HTR-8/SVneo (cell line): ENCODE results near the gene MMADHC.

ENCODE experiments used
- DNase-seq: peaks from one replicate; pipeline ENCODE4 v3.0.0; 2011; ENCODE audit warnings: low spot score, mixed read lengths; ENCODE audit not compliant: insufficient read length
- FAIRE-seq: peaks from 2 replicates; lab custom pipeline; 2011; peaks lifted over from hg19 to GRCh38; lab: Jason Lieb, UNC

The MMADHC gene

DNA sequence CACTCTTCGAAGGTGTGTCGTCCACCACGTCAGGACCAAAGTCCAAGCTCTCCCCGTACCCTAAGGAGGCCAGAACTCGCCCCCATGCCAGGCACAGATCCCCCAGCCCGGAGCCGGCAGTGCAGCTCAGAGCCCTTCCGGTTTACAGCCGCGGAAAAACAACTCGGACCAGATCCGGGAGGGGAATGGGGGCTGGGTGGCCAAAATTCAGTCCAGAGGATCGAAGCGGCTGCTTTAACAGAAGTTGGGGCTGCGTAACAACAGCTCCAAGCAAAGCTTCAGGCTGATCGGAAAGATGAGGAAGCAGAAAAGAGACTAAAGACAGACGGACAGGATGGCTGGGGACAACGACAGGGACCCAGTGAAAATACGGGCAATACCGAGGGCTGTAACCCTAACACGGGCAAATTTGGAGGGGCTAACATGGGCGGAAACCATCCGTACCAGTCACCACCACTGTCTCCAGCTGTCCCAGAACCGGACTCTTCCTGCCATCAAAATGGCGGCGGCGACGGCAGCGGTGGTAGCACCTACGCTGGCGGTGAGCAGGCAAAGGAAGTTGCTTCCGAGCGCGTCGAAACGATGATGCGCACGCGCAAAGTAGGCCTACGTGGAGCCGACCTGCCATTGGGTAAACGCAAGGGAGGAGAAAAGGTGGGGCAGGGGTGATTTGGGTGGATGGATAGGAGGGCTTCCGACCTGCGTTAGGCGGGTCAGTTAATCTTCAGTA lies at the start of gene MMADHC:
MMADHC (minus strand) TSS at position 556 of the 730 bp plus-strand sequence. CDS start 678 bp downstream, outside the sequence.
- peak; percentile 88 for DNase-seq
- peak; percentile 95 for FAIRE-seq

DNA sequence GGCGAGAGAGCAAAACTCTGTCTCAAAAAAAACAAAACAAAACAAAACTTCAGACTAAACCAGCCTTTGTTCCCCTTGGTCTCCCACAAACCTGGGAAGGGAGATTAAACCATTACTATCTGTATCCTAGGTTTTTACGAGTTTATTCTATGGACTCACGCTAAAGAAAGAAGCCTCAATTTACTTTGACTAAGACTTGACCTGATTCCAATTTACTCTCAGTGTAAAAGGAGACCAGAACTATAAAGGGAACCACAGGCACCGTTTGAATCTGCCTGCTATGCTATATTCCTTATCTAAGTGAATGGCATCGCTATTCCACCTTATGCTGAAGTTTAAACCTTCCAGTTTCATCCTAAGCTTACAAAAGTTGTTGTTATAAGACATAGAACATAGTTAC lies 46.5 kb upstream of the MMADHC start:
- DNase-seq: no peak
- no peak for FAIRE-seq

DNA sequence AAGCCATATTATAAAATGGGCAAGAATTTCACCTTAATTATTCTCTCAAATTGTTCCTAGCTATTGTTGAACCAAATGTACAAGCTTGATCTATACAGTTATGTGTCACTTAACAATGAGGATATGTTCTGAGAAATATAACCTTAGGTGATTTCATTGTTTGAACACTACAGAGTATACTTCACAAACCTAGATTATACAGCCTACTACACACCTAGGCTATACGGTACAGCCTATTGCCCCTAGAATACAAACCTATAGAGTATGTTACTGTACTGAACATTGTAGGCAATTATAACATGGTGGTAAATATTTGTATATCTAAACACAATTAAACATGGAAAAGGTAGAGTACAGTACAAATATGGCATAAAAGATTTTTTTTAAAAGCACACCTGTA lies 42.9 kb upstream of the MMADHC start:
- no peak for DNase-seq
- FAIRE-seq: no peak

DNA sequence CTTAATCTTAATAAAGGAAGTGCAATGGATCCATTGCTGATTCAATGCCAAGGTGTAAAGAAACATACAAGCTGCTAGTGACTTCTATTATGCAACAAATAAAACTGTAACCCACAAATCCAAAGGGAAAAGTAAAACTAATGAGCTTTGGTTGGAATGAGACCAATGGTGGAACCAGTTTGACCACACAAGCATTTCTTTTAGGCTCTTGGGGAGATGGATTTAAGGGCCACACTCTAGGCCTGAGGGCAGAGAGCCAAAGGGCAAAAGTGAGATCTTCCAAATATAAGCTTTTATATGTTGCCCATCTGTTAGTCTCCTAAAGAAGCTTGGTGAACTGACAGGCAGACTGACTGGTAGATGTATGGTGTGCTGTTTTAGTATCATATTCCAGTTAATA lies 41.5 kb upstream of the MMADHC start:
- no peak for DNase-seq
- no peak for FAIRE-seq

DNA sequence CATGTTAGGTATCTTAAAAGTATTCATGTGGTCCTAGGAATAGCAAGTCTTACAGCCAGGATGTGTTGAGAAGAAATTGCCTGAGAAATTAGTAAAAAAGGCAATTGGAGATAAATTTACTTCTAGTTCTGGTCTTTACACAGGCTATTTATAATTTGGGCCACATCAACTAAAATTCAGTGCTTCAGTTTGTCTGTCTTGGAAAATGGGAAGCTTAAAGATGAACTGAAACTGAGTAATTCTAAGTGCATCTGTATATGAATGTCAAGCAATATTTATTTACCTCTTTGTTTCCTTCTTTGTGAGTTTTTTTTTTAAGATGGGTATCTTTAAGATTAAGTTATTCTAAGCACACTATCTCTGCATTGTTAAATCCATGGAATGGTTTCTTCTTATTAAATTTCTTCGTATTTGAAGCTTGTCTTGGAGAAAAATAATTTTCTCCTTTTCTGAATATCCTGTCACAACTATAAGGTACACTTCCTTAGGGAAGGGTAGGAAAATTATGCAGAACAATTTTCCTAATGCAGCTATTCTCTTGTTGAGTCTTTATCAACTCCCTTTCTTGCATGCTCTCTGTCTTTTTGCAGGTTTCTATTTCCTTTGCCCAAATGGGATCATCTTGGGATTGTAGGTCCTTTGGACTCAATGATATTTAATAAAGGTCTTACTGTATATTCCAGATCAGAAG lies 39.7 kb upstream of the MMADHC start:
- DNase-seq (no peak), FAIRE-seq (no peak)

DNA sequence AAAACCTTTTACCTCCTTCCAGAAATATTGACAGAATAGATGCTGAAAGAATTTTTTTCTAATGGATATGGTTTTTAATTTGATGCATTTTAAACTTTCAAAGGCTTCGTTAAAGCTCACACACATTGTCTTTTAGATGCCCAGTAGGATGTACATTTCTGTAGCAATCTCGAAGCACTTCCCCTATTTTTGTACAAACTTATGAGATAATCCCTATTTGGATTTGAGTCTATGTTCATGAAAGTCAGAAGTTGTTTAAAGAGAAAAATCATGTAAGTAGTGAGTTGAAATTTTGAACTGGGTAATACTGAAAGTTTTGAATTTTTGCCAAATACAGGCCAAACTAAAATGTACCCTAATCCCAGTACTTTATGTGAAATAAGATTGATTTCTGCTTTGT lies 38.1 kb upstream of the MMADHC start:
- DNase-seq (no peak), FAIRE-seq (no peak)

DNA sequence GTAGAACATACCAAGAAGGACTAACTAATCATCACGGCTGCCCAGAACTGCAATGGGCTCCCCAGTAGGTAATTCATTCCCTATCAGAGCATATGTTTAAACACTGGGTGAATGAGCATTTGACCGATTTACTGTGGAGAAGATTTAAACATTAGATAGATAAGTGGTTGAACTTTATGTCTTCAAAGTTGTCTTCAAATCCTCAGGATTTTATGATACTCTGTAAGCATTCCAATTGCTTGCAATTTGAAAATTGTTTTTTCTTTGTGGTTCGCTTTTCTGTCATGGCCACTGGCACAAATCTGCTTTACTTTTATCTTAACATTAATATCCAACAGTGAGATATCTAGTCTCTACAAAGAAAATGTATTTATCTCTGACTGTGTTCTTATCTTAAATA lies 37.7 kb upstream of the MMADHC start:
- no peak for DNase-seq
- FAIRE-seq: no peak

DNA sequence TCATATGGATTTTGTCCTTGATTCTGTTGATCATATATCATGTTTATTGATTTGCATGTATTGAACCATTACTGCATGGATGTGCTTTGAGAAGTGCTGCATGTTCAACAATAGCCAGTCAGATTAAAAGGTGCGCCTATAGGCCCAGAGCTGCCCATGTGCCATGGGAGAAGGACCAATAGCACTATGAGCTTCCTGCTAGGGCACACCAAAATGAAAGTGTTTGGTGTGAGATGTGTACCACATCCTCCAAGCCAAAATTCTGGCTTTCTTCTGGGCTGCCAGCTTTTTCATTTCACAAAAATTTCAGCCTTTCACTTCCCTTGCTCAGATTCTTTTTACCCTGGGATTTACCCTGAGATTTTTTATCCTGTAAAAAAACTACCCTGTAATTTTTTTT lies 34.8 kb upstream of the MMADHC start:
- DNase-seq (no peak), FAIRE-seq (no peak)

DNA sequence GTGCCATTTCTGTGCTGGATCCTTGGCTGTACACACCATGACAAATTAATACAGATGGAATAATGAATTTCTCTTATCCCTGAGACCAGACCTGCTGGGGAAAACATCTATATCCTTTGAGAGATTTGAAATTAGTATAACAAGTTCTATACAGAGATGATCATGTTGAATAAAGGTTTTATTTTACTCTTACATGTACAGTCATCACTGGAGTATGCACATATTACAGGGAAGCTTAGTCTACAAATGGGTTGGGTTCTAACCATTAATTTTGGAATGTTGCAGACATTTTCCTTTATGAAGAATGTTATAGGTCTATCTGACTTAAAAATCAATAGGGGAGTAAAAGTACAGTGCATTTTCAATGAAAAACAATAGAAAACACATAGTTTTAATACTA lies 29.9 kb upstream of the MMADHC start:
- DNase-seq (no peak), FAIRE-seq (no peak)

DNA sequence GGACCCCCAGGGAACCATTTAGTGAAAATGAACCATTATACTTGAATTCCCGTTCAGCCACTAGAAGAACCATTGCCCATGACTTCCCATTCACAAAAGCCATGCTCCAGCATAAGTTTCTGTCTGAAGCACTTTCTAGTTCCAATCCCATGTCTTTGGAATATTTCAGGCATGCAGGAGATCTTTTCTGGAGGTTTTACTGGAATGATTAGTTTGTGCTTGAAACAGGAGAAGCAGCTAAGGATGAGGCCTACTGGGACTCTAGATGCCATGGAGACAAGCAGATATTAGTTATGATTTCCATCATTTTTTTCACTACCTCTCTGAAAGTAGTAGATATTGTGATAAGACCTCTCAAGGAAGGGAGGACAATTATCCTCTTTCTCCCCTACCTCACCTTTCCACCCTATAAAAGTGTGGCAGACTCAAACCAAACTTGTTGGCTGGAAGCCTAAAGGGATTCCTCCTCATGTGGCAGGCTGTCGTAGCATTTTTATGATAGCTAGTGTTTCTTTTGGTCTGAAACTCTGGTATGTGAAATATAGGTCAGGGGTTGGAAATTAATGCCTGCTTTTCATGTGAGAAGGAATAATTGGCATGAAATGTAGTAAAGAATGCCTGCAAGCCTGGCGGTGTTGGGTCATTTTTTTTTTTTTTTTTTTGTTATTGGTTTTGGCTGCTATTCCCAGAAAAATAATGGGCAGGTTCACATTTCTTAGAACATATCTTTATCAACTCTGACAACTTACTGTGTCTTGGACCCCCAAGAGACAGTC lies 29.3 kb upstream of the MMADHC start:
- no peak for DNase-seq
- no peak for FAIRE-seq

DNA sequence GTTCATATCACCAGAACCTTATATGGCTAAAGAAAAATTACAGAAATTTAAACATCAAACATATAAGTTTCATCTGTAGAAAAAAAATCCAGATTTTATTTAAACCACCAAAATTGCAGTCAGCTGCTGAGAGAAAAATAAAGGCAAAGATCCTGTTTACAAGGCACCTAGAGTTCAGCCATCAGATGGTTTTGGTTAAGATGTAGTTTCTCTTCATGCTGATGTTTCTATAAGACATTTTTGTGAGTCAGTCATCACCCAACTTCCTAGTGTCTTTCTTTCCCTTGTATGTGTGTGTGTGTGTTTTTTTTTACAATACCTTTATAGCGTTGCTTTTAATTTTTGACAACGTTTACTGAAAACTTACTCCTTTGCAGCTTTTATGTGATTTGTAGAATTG lies 26.1 kb upstream of the MMADHC start:
- no peak for DNase-seq
- no peak for FAIRE-seq

DNA sequence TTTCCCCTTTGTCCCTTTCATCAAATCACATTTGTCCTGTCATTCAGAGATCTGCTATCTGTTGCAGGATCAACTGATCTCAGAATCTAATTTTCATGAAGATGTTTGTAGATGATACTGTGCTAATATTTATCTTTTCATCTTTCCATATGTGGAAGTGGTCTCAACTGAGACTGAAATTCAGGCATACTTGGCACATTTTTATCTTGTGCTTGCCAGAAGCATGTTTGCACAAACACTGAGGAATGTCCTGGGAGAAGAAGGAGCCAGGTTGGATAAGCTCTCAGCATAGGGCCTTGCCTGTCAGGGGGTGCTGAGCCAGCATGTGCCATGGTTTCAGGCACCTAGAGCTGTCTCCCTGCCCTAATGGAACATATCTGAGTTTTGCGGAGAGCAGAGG lies 24.5 kb upstream of the MMADHC start:
- no peak for DNase-seq
- FAIRE-seq: no peak

DNA sequence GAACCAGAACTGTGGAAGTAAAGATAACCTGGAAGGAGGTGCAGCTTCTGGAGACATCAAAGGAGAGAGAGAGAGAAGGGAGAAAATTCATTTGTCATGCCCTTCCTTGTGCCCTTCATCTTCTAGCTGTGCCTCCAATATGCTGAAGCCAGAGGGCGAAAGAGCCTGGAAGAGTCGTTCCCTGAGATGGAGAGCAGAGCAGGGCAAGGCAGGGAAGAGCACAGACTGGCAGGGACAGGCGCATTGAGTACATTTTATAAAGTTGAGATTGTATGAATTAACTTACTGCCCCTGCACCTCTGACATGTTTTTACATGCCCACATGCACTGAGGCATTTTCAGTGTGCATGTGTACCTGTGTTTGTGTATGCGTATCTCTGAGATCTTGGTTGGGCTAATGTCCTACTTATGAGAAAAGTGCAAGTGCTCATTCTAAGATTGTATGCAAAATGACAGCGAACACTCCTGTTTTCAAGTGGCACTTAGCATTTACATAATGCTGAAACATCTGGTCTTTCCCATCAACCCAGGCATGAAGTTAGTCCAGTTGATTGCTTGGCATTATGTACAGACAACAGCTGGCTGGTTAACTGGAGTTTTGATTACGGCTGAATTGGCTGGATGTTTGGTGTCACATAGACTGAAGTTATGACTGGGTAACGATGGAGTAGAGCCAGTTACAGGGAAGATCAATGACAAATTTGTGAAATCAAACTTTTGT lies 23.7 kb upstream of the MMADHC start:
- no peak for DNase-seq
- FAIRE-seq: peak; percentile 28

DNA sequence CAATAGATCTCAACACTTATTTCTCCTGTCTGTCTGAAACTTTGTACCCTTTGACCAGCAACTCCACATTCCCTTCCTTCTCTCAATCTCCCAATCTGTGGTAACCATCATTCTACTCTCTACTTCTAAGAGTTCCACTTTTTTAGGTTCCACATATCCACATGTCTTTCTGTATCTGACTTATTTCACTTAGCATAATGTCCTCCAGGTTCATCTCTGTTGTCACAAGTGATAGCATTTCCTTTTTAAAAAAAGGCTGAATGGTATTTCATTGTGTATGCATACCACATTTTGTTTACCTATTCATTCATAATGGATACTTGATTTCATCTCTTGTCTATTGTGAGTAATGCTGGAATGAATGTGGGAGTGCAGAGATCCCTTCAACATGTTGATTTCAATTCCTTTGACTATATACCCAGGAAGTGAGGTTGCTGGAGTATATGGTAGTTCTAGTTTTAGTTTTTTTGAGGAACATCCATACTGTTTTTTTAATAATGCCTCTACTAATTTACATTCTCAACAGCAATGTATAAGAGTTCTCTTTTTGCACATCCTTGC lies 18.8 kb upstream of the MMADHC start:
- FAIRE-seq (no peak), DNase-seq (no peak)

DNA sequence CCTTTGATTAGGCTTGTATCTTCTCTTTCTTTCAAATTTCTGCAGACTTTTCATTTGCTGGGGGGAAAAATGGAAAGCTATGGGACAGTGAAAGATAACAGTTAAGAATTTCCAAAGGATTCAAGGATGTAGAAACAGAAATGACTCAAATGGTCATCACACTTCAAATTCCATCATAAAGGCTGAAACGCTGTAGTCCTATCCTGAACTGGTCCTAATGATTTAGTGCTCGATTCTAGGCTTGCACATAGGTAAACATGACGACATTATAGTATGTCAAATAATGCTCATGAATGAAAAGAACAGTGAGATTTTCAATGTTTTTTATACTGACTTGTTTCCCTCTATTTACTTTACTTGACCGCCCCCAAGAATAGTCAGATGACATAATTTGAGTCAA lies 15.7 kb upstream of the MMADHC start:
- FAIRE-seq (no peak), DNase-seq (no peak)

DNA sequence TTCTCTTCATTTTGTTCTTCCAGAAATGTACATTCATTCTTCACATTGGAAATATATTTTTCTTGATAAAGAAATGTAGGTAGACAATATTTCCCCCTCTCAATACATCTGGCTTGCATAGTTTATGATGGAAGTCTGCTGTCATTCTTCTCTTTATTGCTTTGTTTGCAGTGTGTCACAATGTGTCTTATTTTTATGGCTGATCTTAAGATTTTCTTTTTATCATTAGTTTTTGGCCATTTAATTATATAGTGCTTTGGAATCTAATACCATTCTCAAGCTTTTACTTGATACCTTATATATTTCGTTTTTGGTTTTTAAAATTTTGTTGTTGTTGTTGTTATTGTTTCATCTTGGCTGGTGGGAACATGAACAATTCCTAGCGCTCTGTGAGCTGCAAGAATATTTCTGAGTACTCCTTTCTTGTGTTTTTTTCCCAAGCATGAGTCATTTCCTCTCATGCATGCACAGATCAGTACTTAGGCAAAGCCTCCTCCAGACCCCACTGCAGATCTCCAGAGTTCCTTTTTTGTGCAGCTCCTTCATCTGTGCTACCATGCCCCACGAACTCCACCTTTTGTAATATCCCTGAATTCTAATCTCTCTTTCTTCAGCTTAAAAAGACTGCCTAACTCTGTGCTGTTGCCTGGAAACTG lies 13.7 kb upstream of the MMADHC start:
- no peak for FAIRE-seq
- DNase-seq: no peak

DNA sequence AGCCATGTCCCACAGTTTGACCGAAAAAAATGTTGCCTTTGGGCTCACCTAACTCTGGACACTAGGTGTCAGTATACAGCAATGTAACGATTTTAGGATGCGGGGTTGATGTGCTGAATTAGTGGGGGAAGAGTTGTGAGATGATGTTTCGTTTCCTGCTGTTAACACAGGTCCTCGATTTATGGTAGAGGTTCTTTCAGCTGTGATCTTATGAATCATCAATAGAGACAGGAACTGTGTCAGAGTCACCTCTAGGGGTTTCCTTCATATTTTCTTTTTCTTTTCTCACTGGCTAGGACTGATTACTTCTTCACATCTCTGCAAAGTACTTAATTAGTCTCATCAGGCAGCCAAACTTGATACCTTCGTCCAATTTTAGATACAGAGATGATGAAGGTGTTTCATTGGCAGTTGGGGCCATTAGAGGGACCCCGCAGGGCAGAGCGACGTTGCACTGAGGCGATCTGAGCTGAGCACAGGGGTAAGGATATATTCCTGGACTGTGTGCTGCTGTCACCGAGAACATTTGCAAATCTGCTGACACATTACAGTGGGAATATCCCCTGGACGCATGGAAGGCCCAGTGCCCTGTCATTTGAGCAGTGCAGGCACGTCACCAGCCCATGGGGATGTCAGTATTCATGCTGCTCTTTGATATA lies 10.2 kb upstream of the MMADHC start:
- FAIRE-seq (peak; percentile 89), DNase-seq (peak; percentile 80)

DNA sequence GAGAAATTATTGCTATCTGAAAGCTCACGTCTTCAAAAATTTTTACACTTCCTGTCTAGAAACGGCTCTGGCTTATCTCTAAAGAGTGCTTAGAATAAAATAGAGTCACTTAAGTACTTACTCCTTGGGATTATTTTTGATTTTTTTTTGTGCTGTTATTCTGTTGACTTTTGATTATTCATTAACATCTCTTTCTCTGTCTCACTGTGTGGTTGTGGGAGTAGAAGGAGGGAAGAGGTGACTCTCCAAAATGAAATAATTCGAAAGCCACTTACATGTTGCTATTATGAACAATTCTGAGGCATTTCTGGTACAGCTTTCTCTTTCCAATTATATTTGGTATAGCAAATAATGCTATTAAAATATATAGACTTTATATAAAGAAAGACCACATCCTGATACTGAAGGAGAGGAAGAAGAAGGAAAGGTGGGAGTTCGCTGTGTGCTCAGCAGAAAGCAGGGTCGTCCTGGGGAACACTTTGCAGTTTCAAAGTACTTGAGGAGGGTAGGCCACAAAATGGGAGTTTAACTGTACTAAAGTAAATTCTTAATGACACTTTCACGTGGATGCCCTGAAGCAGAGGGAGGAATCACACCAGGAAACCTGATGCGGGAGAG lies 9.6 kb upstream of the MMADHC start:
- no peak for DNase-seq
- FAIRE-seq: no peak

DNA sequence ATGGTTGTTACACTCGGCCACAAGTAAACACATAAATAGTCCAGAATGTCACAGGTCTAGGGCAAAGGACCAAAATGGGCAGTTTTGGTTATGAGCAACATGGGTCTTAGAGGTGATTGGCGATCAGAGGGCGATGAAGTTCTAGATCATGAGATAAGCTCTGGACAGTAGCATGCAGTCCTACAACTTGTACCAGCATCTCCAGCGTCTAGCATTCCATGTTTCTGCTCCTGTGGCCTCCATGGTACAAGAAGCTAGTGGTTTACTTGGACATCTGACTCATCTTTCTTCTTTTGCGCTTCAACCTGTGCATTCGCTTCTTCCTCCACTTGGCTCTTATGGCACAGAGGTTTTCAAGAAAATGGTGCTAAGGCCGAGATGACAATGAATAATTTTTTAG lies 8.9 kb upstream of the MMADHC start:
- no peak for FAIRE-seq
- no peak for DNase-seq
